H1 (cell line): ENCODE results near the gene KLHL30. TPM values are rescaled to one million over a fixed set of nuclear protein-coding genes. Genes with fewer than 3 reads are reported as not detected.

ENCODE experiments used
- GABPA ChIP-seq: IDR thresholded peaks from 2 replicates; pipeline ENCODE4 v1.6.1; 2011; ENCODE audit warnings: mild to moderate bottlenecking, low read length, moderate library complexity, borderline replicate concordance; ENCODE audit not compliant: insufficient read depth
- GTF2F1 ChIP-seq: IDR thresholded peaks from 2 replicates; pipeline ENCODE4 v1.6.1; 2012; ENCODE audit warnings: low read depth, low read length, improper control_type of control experiment, borderline replicate concordance
- KDM4A ChIP-seq: IDR thresholded peaks from one replicate; pipeline ENCODE4 v1.7.1; 2012; ENCODE audit warnings: low read depth, mild to moderate bottlenecking, moderate library complexity, low read length, inconsistent platforms; ENCODE audit not compliant: severe bottlenecking
- NRF1 ChIP-seq: IDR thresholded peaks from 2 replicates; pipeline ENCODE4 v1.6.1; 2011; ENCODE audit warnings: mild to moderate bottlenecking, low read depth, low read length, improper control_type of control experiment
- PHF8 ChIP-seq: fragments of 200-600 bp; sonication (generic); conservative IDR thresholded peaks from 2 replicates; pipeline ENCODE4 v1.7.1; 2012; ENCODE audit warnings: low read depth, mild to moderate bottlenecking, inconsistent platforms, low read length, moderate library complexity
- RAD21 ChIP-seq, 2 experiments: IDR thresholded peaks in 1 of 2; conservative IDR thresholded peaks in 1 of 2; 2 replicates each; pipeline ENCODE4 v1.6.1; 2011; ENCODE audit warnings: low read depth in 2 of 2, low read length in 2 of 2, improper control_type of control experiment in 1 of 2, inconsistent platforms in 1 of 2, mild to moderate bottlenecking in 1 of 2, moderate library complexity in 1 of 2
- RBBP5 ChIP-seq: IDR thresholded peaks from 2 replicates; pipeline ENCODE4 v1.7.1; 2012; ENCODE audit warnings: low read depth, mild to moderate bottlenecking, inconsistent platforms, low read length, moderate library complexity, borderline replicate concordance
- SAP30 ChIP-seq: fragments of 300-600 bp; sonication (generic); IDR thresholded peaks from 2 replicates; pipeline ENCODE4 v1.7.1; 2012; ENCODE audit warnings: low read length, moderate library complexity, mild to moderate bottlenecking, inconsistent platforms; ENCODE audit not compliant: insufficient read depth, insufficient replicate concordance
- SP2 ChIP-seq: IDR thresholded peaks from 2 replicates; pipeline ENCODE4 v1.6.1; 2012; ENCODE audit warnings: mild to moderate bottlenecking, low read length, inconsistent platforms
- SP4 ChIP-seq: IDR thresholded peaks from 2 replicates; pipeline ENCODE4 v1.6.1; 2012; ENCODE audit warnings: low read length, inconsistent platforms
- TBP ChIP-seq: IDR thresholded peaks from 2 replicates; pipeline ENCODE4 v1.6.1; 2011; ENCODE audit warnings: low read depth, low read length, improper control_type of control experiment
- USF2 ChIP-seq: IDR thresholded peaks from 2 replicates; pipeline ENCODE4 v1.6.1; 2011; ENCODE audit warnings: low read length, improper control_type of control experiment
- ZNF274 ChIP-seq: IDR thresholded peaks from 2 replicates; pipeline ENCODE4 v1.7.0; 2012; ENCODE audit warnings: low read length, borderline replicate concordance; ENCODE audit errors: extremely low read depth
- polyA plus RNA-seq, 7 experiments: library from polyadenylated mRNA; depleted of rRNA in 3 of 7; stranded (reverse) in 5 of 7; unstranded in 2 of 7; fragments of >200 nt in 5 of 7; fragments of 200-250 nt in 2 of 7; gene quantifications; 1 replicate in 5 of 7; 2 replicates in 1 of 7; 4 replicates in 1 of 7; pipeline versions ENCODE4 v1.2.1 to v1.2.3, GENCODE V29; 2011 to 2013; ENCODE audit warnings: missing spikeins in 2 of 7, mixed read lengths in 2 of 7
- total RNA-seq: library from RNA; stranded (reverse); fragmentation: NEBNext Ultra II Directional; extraction: Animal tissue kit (Norgen Biotek cat#: 25700); gene quantifications from 2 replicates; pipeline ENCODE4 v1.2.1, GENCODE V29; 2021

KLHL30 gene
- total and polyA plus RNA-seq, 2 of the 8 experiments (the other 6 are each of a cell fraction or from before 2014, with no cell fraction given) = not detected

- TF ChIP-seq RAD21 (IDR thresholded peaks at IDR 0.05 in 1 of 2, conservative IDR thresholded peaks at IDR 0.05 in 1 of 2; ENCODE audit: low read depth in 2 of 2, low read length in 2 of 2) (peak in 1 of 2 experiments; percentile 29; a peak in 1 of 4 replicates), USF2 (no peak), SP2 (no peak), PHF8 (0 out of 2 replicates have a peak, but pooled peaks have one; percentile 21), NRF1 (no peak), SP4 (no peak), GTF2F1 (no peak), ZNF274 (no peak), SAP30 (no peak), RBBP5 (peak; percentile 28; the same call in 1 of the 2 replicates), TBP (0 out of 2 replicates have a peak, but pooled peaks have one; percentile 21), GABPA (no peak), KDM4A (peak; percentile 74)
Observed at GRCh38 chr2:238158509-238159070, 20.1 kb downstream of the KLHL30 start, which contains the start of gene ERFE (continued).
